COR-L47 (cell line): Measurements from ENCODE around the gene ARHGEF16.

Experiments
- DNase-seq: peaks from one replicate; lab custom pipeline; 2025; lab: John Stamatoyannopoulos, UW

The ARHGEF16 gene

DNA sequence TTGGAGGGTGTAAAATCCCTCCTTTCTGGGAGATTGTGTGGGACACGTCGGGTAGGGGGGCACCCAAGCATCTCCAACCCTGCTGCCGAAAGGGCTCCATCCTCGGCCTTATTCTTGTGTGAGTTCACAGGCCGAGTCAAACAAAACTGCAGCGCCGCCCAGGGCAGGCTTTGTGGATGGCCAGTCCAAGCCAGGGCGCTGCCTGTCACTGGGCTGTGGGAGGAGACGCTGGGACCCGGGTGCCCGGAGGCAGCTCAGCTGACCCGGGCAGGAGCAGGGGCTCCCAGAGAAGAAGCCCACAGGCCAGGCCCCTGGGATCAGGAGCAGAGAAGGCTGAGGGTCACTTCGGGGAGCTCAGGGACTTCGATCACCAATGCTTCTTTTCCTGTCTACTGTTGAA is 31.8 kb upstream of the ARHGEF16 start:
- no peak for DNase-seq

GRCh38 chr1:3423245-3423829 is 31.1 kb upstream of the ARHGEF16 start:
- no peak for DNase-seq

- DNase-seq, result no peak
Observed at GRCh38 chr1:3423896-3424611, 30.4 kb upstream of the ARHGEF16 start.

DNA sequence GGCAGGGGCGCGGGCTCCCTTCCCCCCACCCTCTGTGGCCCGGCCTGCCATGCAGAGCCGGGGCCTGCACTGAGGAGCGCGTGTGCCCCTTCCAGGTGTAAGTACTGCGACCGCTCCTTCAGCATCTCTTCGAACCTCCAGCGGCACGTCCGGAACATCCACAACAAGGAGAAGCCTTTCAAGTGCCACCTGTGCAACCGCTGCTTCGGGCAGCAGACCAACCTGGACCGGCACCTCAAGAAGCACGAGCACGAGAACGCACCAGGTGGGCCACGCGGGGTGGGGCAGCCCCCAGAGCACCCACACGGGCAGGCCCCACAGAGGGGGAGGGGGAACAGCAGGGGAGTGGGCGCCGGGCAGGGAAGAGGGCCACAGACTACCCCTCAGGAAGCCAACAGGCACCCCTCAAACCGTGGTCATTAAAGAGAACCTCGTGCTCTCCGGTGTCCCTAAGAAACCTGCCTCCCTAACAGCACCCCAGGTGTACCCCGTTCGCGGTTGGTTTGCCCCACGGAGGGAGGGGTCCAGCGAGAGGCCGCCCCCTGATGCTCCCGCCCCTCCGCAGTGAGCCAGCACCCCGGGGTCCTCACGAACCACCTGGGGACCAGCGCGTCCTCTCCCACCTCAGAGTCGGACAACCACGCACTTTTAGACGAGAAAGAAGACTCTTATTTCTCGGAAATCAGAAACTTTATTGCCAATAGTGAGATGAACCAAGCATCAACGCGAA is 28.8 kb upstream of the ARHGEF16 start:
- no peak for DNase-seq

DNA sequence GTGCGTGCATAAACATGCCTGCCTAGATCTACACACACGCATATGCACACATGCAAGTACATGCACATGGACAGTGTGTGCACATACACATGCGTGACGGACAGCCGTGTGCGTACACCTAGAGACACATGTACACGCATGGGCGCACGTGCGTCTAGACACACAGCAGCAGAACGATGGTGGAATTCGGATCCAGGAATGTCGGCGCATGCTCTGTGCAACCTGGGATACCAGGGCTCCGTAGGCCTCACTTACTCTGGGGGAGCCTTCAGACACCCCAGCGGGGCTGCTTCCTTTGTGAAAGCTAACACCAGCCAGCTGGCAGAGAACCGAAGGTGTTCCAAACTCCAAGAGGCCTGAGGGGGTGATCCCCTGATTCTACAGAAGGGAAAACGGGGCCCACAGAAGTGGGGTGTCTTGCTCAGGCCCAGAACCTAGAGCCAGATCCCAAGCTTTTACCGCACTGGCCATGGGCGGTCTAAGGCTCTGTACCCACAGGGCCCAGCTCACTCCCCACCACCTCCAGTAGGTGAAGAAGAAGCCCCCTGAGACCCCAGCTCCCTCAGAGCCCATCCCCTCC is 27.4 kb upstream of the ARHGEF16 start:
- no peak for DNase-seq

DNA sequence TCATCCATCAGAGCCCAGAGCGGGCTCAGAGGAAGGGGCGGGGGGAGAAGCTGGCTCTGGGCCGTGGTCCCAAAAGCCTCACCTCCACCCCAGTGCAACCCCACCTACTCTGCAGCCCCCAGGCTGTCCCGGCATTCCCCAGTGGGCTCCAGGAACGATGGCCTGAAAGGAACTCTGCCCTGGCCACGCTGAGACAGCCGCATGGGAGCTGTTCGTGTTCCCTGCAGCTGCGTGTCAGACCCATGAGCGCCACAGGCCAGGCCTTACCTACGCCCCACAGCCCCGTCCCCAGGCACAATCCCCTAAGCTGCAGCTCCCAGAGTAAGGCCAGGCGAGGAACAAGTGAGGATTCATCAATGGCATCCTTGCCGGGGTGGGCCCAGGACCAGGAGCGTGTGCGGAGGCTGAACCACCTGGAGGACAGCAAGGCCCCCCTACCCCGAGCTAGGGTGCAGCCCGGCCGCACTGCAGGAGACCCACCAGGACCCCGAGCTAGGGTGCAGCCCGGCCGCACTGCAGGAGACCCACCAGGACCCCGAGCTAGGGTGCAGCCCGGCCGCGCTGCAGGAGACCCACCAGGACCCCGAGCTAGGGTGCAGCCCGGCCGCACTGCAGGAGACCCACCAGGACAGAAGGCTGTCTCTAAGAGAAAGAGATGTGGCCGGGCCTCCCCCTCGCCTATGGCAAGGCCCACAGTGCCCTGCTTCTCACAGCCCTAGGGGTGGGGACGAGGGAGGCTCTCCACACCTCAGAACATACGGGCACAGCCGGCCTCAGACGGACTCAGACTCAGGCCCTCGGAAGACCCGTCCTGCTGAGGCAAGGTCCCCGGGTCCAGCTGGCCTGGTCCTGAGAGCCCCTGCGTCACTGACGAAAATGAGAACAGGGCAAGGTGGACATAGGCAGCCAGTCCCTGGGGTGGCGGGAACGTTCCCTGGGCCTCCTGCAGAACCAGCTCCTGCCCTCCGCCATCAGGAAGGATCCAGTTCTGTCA is 26.5 kb upstream of the ARHGEF16 start:
- no peak for DNase-seq

DNA sequence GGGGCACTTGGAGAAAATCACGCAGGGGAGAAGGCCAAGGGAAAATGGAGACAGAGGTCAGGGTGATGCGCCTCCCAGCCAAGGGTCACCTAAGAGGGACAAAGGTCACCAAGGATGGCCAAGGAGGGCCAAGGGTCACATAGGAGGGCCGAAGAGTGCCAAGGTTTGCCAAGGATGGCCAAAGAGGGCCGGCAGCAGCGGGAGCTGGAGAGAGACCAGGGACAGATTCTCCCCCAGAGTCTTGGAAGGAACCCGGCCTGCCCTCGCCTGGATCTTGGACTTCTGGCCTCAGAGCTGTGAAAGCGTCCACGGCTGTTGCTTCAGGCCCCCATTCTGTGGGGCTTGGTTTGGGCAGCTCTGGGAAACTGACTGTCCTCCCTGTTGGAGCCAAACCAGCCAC is 25.6 kb upstream of the ARHGEF16 start:
- DNase-seq, result no peak

DNA sequence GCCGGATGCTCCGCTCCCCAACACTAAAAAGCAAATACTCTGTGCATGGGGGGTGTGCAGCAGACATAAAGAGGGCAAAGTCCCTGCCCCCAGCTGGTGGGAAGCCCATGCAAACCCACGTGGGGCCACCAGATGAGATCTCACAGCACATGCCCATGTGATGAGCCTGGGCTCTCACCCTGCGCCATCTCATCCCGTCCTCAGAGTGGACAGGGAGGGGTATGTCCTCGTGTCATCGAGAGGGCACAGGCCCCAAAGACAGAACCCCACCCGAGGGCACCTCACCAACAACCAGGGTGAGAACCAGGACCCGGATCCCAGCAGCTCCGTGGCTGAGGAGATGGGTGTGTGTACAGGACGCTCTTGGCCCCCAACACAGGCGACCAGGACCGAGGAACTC is 25.1 kb upstream of the ARHGEF16 start:
- no peak for DNase-seq

- no peak for DNase-seq
Observed at GRCh38 chr1:3429766-3430165, 24.7 kb upstream of the ARHGEF16 start.

GRCh38 chr1:3430406-3430805 is 24.1 kb upstream of the ARHGEF16 start:
- DNase-seq, result no peak

DNA sequence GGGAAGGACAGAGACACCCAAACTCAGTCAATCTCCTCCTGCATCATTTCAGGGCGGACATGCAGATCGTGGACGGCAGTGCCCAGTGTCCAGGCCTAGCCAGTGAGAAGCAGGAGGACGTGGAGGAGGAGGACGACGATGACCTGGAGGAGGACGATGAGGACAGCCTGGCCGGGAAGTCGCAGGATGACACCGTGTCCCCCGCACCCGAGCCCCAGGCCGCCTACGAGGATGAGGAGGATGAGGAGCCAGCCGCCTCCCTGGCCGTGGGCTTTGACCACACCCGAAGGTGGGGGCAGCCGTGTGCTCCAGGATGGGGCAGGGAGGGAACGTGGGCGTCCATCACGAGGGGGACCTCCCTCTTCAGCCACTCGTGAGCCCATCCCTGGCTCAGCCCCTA is 23.6 kb upstream of the ARHGEF16 start:
- DNase-seq, result no peak

- no peak for DNase-seq
Observed at GRCh38 chr1:3431266-3431665, 23.2 kb upstream of the ARHGEF16 start.

GRCh38 chr1:3431686-3432085 is 22.8 kb upstream of the ARHGEF16 start:
- no peak for DNase-seq

- no peak for DNase-seq
Observed at GRCh38 chr1:3432306-3432705, 22.2 kb upstream of the ARHGEF16 start.

DNA sequence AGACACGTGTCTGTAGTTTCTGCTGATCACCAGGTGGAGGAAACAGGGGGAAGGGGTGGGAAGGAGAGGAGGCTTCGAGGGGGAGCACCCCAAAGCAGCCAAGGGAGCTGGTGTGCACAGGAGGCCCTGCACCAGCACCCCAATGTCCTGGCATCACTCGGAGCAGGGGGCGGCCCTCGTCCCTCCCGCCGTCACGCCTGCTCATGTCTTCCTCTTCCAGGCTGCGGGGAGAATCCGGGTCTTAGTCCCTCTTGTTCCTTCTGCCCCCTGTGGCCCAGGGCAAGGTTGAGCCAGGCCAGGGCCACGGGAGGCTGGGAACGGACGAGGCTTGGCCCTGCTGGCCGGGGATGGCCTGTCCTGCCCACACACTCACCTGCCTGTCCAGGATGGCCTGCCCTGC is 21.4 kb upstream of the ARHGEF16 start:
- DNase-seq, result no peak

- DNase-seq, result no peak
Observed at GRCh38 chr1:3433596-3434320, 20.7 kb upstream of the ARHGEF16 start.

DNA sequence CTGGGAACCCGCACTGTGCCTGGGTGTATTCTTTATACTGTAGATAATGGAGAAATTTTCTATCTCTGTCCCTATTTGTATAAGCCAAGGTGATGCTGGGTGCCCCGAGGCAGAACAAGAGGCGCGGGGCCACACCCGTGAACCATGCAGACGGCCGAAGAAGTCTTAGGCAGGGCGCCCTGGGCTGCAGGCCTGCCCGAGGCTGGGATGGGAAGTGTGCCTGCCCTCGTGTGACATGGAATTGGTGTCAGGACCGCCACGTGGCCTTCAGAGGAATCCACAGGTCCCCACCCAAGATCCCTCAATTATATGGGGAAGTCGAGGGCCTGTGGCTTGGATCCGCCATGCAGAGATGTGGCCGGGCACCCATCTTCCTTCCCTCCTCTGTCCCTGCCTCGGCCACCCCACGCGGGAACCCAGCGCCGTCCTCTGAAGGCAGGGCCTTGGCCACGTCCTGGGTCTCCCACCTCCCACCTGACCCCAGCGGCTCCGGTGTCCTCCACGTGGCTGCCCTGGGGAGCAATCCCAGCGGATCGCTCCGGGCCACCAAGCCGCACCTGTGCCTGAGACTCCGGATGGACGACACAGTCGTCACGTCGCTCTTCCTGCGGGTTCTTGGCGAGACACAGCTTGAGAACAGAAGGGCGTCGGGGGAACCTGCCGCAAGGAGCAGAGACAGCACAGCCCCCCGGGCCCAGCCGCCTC is 19.9 kb upstream of the ARHGEF16 start:
- DNase-seq, result no peak

DNA sequence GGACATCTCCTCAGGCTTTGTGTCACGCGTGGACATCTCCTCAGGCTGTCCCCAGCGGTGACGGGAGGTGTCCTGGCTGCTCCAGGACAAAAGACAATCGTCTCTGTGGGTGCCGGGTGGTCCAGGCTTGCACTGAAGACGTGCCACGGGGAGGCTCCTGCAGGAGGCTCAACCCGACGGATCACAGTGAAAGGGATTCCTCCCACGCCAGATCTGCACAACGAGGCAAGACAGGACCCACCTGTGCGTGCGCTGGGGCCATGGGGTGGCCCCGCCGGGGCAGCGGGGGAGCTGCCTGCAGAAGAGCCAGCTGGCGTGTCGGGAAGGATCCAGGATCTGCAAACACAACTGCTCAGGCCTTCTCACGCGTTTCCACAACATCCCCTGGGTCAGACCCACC is 18.8 kb upstream of the ARHGEF16 start:
- DNase-seq, result no peak

DNA sequence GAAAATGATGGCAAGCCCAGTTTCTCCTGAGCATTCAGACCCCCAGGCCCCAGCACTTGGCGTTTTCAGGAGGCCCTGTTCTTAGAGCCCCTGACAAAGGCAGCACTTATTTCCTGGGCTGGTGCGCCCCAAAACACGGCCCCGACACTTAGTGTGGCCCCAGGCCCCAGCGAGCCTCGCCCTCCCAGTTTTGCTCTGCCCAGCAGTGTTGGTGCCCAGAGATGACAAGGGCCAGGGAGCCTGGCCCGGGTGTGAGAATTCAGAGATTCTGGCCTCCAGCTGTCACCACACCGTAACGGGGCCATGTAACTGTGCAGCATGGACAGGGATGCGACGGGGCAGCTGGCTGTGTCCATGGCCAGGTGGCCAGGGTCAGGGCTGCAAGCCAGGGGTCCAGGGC is 18.0 kb upstream of the ARHGEF16 start:
- no peak for DNase-seq

DNA sequence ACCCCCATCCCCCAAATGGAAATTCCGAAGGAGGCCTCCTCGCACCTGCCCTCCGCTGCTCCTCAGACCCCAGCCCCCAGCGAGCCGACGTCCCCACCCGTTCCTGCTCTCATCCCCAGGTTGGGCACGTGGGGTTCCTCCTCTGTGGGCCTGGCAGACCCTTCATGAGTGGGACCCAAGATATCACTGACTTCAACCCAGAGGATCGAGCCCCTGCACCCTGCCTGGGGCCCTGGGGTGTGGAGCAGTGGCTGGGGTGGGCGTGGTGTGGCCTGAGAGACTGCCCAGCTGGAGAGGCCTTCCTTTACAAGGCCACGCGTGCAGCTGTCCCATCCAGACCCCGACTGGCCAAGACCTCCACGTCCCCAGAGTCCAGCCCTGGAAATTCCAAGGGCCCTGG is 17.6 kb upstream of the ARHGEF16 start:
- DNase-seq, result no peak
